Lower lobe of right lung (tissue), 2 donors: Measurements from ENCODE around the gene LENG9. TPM values are rescaled to one million over a fixed set of nuclear protein-coding genes. Genes with fewer than 3 reads are reported as not detected.
A peak's percentile ranks its signal among the peaks of the same experiment; 100 is the strongest.

Source experiments
- ATAC-seq, 2 donors: fragments of 200-7000 bp; cut with Tn5 transposase; one replicate each; pipeline ENCODE4 v1.9.1; 2020 to 2022; ENCODE audit warnings: mild to moderate bottlenecking in 2 of 2, moderate library complexity in 2 of 2
- DNase-seq: peaks from one replicate; pipeline ENCODE4 v3.0.0-alpha.2; 2020
- H3K27ac ChIP-seq: fragments of 200-600 bp; one replicate; pipeline ENCODE4 v1.8.0; 2022
- H3K27me3 ChIP-seq: fragments of 200-600 bp; one replicate; pipeline ENCODE4 v1.8.0; 2022; ENCODE audit warnings: low read depth
- H3K36me3 ChIP-seq: fragments of 200-600 bp; one replicate; pipeline ENCODE4 v1.8.0; 2022; ENCODE audit warnings: mild to moderate bottlenecking
- H3K4me1 ChIP-seq: fragments of 200-600 bp; one replicate; pipeline ENCODE4 v1.8.0; 2022
- H3K4me3 ChIP-seq: fragments of 200-600 bp; one replicate; pipeline ENCODE4 v1.8.0; 2022; ENCODE audit warnings: mild to moderate bottlenecking
- H3K9me3 ChIP-seq: fragments of 200-600 bp; one replicate; pipeline ENCODE4 v1.8.0; 2022
- CTCF ChIP-seq: fragments of 200-600 bp; IDR thresholded peaks from one replicate; pipeline ENCODE4 v1.8.0; 2022; ENCODE audit warnings: antibody characterized with exemption, mild to moderate bottlenecking
- intact Hi-C: fragments of 100-400 bp; cut with DNase I; formaldehyde crosslinking; loops from one replicate; pipeline ENCODE4 v1.11.0; 2022
- total RNA-seq: library from RNA; stranded (reverse); fragmentation: NEBNext Ultra II Directional; extraction: Animal tissue kit (Norgen Biotek cat#: 25700); gene quantifications from one replicate; pipeline ENCODE4 v1.2.1, GENCODE V29; 2021
- donor health status: DM: no; HTN: yes; CAD: no; lungs with severe emphysema.

The LENG9 gene
- total RNA-seq, 1 donor from 2014 or later: 7.3 TPM

- Histone ChIP-seq H3K27ac (no peak overlapping the region), H3K27me3 (peaks cover 31% of the 10 kb centered on the region), H3K4me1 (peaks cover 23% of the 10 kb centered on the region), H3K4me3 (no peak overlapping the region), H3K9me3 (no peaks in the 10 kb centered on the region), H3K36me3 (no peaks in the 10 kb centered on the region)
- intact Hi-C loops: no loop called here
- peak; percentile 73 for TF ChIP-seq CTCF
- DNase-seq (no peak), ATAC-seq (peak; percentile 59 to 62)
Measured at GRCh38 chr19:54481326-54481930, 17.9 kb upstream of the LENG9 start.

- Histone ChIP-seq H3K27ac (no peak overlapping the region), H3K27me3 (peaks cover 30% of the 10 kb centered on the region), H3K4me3 (no peak overlapping the region), H3K9me3 (no peaks in the 10 kb centered on the region), H3K36me3 (no peaks in the 10 kb centered on the region), H3K4me1 (peaks cover 23% of the 10 kb centered on the region)
- no peak for DNase-seq
- no peak for TF ChIP-seq CTCF
- intact Hi-C loops: no loop called here
- ATAC-seq: no peak
Measured at GRCh38 chr19:54480051-54480450, 16.5 kb upstream of the LENG9 start.

- Histone ChIP-seq H3K9me3 (no peaks in the 10 kb centered on the region), H3K4me3 (no peak overlapping the region), H3K4me1 (peaks cover 25% of the 10 kb centered on the region), H3K36me3 (no peaks in the 10 kb centered on the region), H3K27ac (no peak overlapping the region), H3K27me3 (peaks cover 20% of the 10 kb centered on the region)
- ATAC-seq (peak; percentile 53 to 62), DNase-seq (no peak)
- TF ChIP-seq CTCF: peak; percentile 59
- intact Hi-C loops: no loop called here
Measured at GRCh38 chr19:54478677-54479266, 15.2 kb upstream of the LENG9 start.

- H3K27me3 ChIP-seq: peaks cover 17% of the 10 kb centered on the region
- no peak for TF ChIP-seq CTCF
- peaks cover 29% of the 10 kb centered on the region for H3K4me1 ChIP-seq
- ATAC-seq (no peak), DNase-seq (no peak)
- H3K27ac ChIP-seq: no peak overlapping the region
- no peak overlapping the region for H3K4me3 ChIP-seq
- H3K36me3 ChIP-seq: no peaks in the 10 kb centered on the region
- no peaks in the 10 kb centered on the region for H3K9me3 ChIP-seq
- intact Hi-C loops: no loop called here
Measured at GRCh38 chr19:54477650-54478049, 14.1 kb upstream of the LENG9 start.

GRCh38 chr19:54475706-54476105 lies 12.1 kb upstream of the LENG9 start:
- TF ChIP-seq CTCF: no peak
- intact Hi-C loops: no loop called here
- H3K27me3 ChIP-seq: peaks cover 24% of the 10 kb centered on the region
- H3K4me3 ChIP-seq: no peak overlapping the region
- DNase-seq (no peak), ATAC-seq (no peak)
- no peaks in the 10 kb centered on the region for H3K9me3 ChIP-seq
- H3K4me1 ChIP-seq: peaks cover 22% of the 10 kb centered on the region
- no peak overlapping the region for H3K27ac ChIP-seq
- H3K36me3 ChIP-seq: no peaks in the 10 kb centered on the region
